ENCODE results near the gene KRT79.

- TF ChIP-seq CTCF (IDR thresholded peaks at IDR 0.05) (no peak), POLR2AphosphoS5 (IDR thresholded peaks at IDR 0.05; ENCODE audit: insufficient read depth in 1 of 2, low read depth in 1 of 2) (no peak)
Observed at GRCh38 chr12:52831251-52831650, 2.9 kb downstream of the KRT79 start.

Measured in vagina (tissue), 2 donors.